ENCODE data around the gene MIX23.

MIX23 gene

DNA sequence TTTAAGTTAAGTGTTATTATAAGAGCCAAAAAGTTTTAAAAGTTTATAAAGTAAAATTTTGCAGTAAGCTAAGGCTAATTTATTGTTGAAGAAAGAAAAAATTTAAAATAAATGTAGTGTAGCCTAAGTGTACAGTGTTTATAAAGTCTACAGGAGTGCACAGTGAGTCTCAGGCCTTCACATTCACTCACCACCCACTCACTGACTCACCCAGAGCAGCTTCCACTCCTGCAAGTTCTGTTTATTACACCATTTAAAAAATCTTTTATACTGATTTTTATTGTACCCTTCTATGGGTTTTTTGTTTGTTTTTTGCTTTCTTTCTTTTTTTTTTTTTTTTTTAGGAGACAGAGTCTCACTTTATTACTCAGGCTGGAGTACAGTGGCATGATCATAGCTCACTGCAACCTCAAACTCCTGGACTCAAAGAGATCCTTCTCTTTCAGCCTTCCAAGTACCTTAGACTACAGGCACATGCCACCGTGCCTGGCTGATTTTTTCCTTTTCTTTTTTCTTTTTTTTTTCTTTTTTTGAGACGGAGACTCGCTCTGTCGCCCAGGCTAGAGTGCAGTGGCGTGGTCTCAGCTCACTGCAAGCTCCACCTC, 32.1 kb downstream of the MIX23 start:
- FAIRE-seq, result no peak

DNA sequence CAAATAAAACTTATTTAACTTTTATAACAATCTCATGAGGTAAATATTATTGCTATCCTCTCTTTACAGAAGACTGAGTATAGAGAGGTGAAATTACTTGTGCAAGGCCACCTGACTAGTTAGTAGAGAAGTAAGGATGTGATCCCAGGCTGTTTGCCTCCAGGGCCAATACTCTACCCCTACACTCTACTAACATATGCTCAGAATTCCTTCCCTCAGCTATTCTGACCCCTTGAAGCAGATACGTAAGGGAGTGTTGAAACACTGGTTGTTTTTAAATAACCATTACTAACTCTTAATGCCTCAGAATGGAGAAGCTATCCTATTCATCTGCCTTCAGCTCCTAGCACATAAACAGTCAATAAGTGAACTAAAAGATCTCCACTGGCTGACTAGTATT, 33.9 kb downstream of the MIX23 start:
- FAIRE-seq, result no peak

DNA sequence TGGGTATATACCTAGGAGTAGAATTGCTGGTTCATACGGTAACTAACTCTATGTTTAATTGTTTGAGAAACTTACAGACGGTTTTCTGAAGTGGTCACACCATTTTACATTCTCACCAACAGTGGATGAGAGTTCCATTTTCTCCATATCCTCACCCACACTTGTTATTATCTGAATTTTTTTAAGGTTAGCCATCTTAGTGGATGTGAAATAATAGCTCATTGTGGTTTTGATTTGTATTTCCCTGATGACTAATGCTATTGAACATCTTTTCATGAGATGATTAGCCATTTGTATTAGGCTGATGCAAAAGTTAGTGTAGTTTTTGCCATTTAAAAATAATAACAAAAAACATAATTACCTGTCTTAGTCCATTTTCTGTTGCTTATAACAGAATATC, 39.4 kb downstream of the MIX23 start:
- no peak for FAIRE-seq

DNA sequence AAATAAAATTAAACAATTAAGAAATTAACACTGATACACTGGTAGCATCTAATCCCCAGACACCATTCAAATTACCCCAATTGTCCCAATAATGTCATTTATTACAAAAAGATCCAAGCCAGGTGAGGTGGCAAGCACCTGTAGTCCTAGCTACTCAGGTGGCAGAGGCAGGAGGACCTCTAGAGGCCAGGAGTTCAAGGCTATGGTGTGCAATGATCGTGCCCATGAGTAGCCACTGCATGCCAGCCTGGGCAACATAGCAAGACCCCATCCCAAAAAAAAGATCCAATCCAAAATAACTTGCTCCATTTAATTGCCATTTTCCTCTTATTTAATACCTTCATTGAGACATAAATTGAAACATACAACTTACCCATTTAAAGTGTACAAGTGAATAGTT, 40.2 kb downstream of the MIX23 start:
- FAIRE-seq, result no peak

DNA sequence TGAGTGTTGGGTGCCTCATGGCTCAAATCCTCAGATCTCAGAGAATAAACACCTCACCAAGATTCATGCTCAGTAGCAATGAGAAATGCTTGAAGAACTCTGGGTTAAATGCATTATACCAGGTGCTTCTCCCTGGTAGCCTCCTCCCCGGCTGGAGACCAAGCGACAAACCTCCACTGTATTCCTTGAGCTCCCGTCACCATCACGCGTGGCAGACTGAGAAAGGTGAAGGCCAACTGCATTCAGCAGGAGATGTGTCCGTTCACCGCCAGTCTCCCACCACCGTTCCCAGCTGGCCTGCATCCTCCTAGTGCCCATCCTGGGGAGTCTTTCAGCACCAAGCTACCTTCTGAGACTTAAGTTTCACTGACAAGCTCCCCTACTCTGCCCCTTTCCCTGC, 50.5 kb downstream of the MIX23 start:
- no peak for FAIRE-seq

DNA sequence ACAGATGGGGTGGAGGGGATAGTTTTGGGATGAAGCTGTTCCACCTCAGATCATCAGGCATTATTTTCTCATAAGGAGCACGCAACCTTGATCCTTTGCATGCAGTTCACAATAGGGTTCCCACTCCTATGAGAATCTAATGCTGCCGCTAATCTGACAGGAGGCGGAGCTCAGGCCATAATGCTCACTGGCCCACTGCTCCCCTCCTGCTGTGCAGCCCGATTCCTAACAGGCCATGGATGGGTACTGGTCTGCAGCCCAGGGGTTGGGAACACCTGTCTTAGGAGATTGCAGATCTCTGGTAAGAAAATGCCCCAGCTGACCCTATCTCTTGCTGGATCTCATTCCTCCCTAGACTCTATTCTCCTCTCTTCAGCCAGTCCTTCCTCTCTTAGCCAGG, 51.1 kb downstream of the MIX23 start:
- no peak for FAIRE-seq

DNA sequence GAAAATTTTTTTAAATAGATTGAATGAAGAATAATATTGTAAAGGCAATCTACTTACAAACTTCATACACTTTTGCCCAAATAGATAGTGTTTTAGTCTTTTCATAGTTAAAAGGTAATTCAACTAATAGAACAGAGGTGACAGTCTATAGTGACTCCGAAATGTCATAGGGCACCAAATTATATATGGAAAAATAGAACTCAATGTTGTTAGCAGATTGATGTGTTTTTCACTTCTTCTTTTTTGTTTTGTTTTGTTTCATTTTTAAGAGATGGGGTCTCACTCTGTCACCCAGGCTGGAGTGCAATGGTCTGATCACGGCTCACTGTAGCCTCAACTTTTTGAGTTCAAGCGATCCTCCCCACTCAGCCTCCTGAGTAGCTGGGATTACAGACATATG, 57.3 kb downstream of the MIX23 start:
- no peak for FAIRE-seq

DNA sequence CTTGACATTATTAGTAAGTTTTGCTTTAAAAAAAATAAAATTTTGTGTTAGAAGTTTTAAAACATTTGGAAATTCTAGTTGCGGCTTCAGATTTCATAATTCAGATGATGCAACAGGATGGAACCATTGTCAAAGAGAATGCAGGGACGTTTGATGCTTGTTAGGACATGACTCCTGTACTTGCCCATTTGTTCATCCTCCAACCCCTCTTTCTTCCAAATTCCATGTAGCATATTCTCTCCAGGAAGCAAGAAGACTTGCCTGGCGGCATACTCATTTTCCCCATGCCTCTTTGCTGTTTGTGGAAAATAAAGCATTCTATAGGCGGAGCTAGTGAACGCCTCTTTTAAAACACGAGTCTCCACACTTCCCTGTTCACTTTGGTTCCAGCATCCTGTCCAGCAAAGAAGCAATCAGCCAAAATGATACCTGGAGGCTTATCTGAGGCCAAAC, 58.1 kb downstream of the MIX23 start, which contains the start of gene CSTA:
Gene CSTA (plus strand): TSS at position 378 of the 453 bp plus-strand sequence. CDS start 45 bp downstream, at position 423.
- FAIRE-seq, result no peak

DNA sequence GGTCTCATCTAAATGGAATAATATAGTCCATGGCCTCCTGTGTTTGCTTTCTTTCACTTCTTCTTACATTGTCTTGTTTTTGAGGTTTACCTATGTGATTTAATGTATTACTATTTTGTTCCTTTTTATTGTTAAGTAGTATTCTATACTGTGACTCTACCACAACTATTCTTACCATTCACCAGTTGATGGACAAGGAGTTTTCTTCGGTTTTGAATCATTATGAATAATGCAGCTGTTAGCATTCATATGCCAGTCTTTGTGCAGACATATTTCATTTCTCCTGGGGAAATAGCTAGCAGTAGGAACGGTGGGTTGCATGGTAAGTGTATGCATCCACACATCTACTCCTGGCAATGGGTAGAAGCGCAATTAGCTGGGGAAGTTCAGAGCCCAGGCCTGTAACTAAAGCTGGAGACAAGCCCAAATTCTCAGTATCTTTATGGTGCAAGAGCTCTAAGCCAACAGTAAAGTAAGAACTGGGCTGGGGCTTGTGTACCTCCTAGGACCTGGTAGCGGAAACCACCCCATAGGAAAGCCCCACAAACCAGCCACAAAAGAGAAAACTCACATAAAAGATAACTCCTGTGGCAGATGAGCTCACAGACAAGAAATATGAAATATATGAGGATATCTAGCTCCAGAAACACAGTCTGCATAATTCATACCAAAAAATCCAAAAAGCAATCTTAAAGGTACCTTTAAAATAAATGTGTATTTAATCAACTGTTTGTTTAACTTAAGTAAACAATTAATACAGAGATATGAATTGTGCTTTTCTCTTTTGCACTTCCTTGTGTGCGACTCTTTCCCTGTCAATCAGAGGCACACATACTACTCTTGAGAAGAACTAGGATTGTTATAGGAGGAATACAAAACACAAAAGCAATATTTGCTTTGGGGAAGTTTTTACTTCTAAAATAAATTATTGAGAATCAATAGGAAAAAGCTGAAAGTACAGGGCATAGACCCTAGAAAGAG, 60.6 kb downstream of the MIX23 start:
- FAIRE-seq, result no peak

DNA sequence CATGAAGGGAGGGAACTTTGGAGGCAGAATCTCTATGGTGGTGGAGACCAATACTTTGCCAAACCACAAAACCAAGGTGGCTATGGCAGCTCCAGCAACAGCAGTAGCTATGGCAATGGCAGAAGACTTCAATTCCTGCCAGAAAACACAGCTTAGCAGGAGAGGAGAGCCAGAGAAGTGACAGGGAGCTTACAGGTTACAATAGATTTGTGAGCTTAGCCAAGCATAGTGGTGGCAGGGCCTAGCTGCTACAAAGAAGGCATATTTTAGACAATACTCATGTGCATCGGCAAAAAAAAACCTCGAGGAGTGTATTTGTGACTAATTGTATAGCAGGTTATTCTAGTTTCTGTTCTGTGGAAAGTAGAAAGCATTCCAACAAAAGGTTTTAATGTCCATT, 64.4 kb downstream of the MIX23 start:
- no peak for FAIRE-seq

DNA sequence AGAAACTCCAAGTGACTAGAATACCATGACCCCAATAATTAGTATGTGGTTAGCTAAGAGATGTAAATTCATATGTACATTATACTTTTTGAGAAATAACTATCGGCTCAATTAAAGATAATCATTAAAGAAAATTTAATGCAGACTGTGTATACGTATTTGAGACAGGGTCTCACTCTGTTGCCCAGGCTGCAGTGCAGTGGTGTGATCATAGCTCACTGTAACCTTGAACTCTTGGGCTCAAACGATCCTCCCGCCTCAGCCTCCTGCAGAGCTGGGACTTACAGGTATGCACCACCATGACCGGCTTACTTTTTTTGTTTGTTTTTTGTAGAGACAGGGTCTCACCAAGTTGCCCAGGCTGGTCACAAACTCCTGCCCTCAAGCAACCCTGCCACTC, 66.7 kb downstream of the MIX23 start:
- FAIRE-seq, result no peak

DNA sequence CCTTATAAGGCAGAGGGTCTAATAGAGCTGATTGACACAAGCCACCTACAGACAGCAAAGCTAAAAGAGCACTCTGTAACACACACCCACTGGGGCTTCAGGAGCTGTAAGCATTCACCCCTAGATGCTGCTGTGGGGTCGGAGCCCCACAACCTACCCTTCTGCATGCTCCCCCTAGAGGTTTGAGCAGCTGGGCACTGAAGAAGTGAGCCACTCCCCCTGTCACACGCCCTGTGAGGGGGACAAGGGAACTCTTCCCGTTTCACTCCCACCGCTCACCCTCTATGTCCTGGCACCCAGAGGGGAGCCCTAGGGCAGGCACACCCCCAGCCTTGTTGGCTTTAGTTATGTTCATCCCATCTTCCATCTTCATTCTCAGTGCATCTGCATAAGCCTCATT, 67.4 kb downstream of the MIX23 start:
- FAIRE-seq, result no peak

DNA sequence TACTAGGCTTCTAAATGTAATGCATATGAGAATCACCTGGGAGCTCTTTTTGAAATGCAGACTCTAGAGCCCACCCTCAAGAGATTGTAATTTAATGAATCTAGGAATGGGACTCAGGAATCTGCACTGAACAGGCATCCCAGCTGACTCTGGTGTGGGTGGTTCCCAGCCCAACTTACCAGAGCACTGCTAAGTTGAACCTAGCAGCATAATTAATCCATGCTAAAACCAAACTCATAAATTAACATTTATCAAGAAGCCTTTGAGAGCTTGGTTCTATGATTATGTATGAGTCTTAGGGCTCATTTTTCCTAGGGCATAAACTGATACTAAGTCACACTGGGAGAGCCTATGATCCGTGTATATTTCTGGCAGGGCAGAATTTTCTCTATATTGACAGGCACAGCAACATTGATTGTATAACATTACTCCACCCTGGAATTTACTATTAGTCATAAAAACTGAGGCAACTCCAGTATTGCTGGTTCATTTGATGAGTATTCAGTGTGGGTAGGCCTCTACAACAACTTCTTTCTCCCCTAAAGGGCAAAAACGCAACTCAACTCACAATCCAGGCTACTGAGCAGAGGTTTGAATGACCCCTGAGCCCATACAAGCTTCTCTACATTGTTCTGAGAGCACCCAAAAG, 68.7 kb downstream of the MIX23 start:
- no peak for FAIRE-seq

DNA sequence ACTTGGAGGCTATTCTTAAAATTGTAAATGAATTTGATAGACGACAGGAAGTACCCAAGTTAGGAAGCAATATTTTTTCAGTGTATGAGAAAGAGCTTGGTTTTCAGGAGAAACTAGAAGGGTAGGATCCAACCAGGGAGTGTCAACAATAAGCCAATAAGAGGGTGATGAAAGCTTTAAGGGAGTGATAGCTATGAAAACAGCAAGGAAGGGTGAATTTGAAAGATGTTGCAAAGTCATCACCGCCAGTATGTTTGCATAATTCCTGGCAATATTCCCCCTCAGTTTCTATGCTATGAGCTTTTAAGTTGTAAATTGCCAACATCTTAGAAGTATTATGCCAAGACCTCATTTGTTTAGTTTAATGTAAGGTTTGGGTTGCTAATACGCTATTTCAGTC, 69.8 kb downstream of the MIX23 start:
- FAIRE-seq, result no peak

DNA sequence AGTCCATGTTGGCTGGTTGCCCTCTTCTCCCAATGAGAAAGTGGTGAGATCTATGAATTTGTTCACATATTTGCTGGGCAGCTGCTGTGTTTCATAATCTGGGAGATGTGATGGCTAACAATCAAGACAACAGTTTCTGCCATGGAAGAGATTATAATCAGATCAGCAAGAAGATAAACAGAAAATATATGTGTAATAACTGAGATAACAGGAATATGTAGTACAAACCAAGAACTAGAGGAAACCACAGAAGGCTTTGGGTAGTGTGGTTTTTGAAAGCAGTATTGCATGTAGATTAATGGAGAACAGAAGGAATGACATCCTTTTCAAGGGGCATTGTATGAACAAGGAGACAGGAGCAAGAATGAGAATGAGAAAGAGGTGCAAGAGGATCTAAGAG, 70.2 kb downstream of the MIX23 start:
- FAIRE-seq, result no peak

DNA sequence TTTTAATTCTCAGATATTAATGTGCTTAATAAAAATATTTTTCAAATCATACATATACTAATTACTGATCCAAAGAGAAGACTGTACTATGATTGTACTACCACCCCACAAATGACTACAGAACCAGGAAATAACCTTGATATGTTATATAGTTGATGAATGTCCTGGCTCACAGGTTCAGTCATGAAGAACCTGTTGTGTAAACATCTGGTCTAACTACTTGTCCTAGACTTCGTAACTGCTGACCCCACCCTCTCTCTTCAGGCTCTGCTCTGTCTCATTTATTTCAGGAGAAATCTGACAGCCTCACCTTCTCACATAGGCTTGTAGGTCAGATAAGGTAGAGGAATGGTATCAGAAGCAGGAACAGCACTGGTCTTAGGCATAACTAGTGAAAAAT, 72.7 kb downstream of the MIX23 start:
- FAIRE-seq, result no peak
